OCI-LY7 (cell line): Measurements from ENCODE around the gene TRIP13. TPM values are rescaled to one million over a fixed set of nuclear protein-coding genes. Genes with fewer than 3 reads are reported as not detected.

Experiments used
- BruUV-seq: library from RNA; stranded (reverse); fragments of 400-500 nt; replicated peaks from 2 replicates; lab custom pipeline; 2021; lab: Mats Ljungman, UMichigan
- CTCF ChIA-PET: fragments of 300-600 bp; sonication (Branson Sonifier 250); formaldehyde crosslinking; loops from one replicate; lab custom pipeline; 2022; ENCODE audit warnings: antibody characterized with exemption; ENCODE audit not compliant: unreplicated experiment; lab: Charles Lee
- POLR2A ChIA-PET: fragments of 300-600 bp; sonication (Branson Sonifier 250); formaldehyde crosslinking; loops from one replicate; lab custom pipeline; 2022; ENCODE audit warnings: antibody characterized with exemption; lab: Charles Lee
- DNase-seq: peaks from one replicate; pipeline ENCODE4 v3.0.0-alpha.2; 2015; ENCODE audit warnings: low spot score
- H2AFZ ChIP-seq: fragments of 200-600 bp; sonication (generic), shearing (Covaris generic); 2 replicates; pipeline ENCODE4 v1.6.1; 2014; ENCODE audit warnings: mild to moderate bottlenecking, antibody characterized with exemption, low read length, moderate library complexity
- H3K27ac ChIP-seq: fragments of 200-600 bp; sonication (generic); 2 replicates; pipeline ENCODE4 v1.5.1; 2014; ENCODE audit warnings: mixed run types, low read depth, mild to moderate bottlenecking, moderate library complexity, low read length, inconsistent platforms; ENCODE audit not compliant: poor library complexity, severe bottlenecking
- H3K36me3 ChIP-seq: fragments of 200-600 bp; sonication (generic); 2 replicates; pipeline ENCODE4 v1.6.1; 2014; ENCODE audit warnings: mild to moderate bottlenecking, antibody characterized with exemption, low read length, moderate library complexity, mixed read lengths; ENCODE audit not compliant: insufficient read depth
- H3K4me1 ChIP-seq: fragments of 200-600 bp; sonication (generic); 2 replicates; pipeline ENCODE4 v1.5.1; 2014; ENCODE audit warnings: mild to moderate bottlenecking, low read length; ENCODE audit not compliant: insufficient read depth, poor library complexity, severe bottlenecking
- H3K4me2 ChIP-seq: fragments of 200-600 bp; sonication (generic); 2 replicates; pipeline ENCODE4 v1.6.1; 2014; ENCODE audit warnings: mild to moderate bottlenecking, low read length
- H3K4me3 ChIP-seq: fragments of 200-600 bp; sonication (generic); 2 replicates; pipeline ENCODE4 v1.5.1; 2014; ENCODE audit warnings: mild to moderate bottlenecking, low read depth, low read length; ENCODE audit not compliant: poor library complexity, severe bottlenecking
- H3K79me2 ChIP-seq: fragments of 200-600 bp; sonication (generic); 2 replicates; pipeline ENCODE4 v1.6.1; 2016; ENCODE audit warnings: low read depth, mild to moderate bottlenecking, low read length, moderate library complexity, mixed read lengths; ENCODE audit not compliant: insufficient read depth
- H3K9me2 ChIP-seq: fragments of 200-600 bp; sonication (generic); 2 replicates; pipeline ENCODE4 v1.6.1; 2016; ENCODE audit warnings: mild to moderate bottlenecking, low read length, mixed read lengths; ENCODE audit not compliant: insufficient read depth
- H3K9me3 ChIP-seq: fragments of 200-600 bp; sonication (generic); 2 replicates; pipeline ENCODE4 v1.6.1; 2014; ENCODE audit warnings: mild to moderate bottlenecking, mixed run types, low read length, mixed read lengths
- H4K20me1 ChIP-seq: fragments of 200-600 bp; sonication (generic); 2 replicates; pipeline ENCODE4 v1.6.1; 2014; ENCODE audit warnings: mild to moderate bottlenecking, antibody characterized with exemption, low read length, moderate library complexity, mixed read lengths; ENCODE audit not compliant: insufficient read depth
- EZH2phosphoT487 ChIP-seq: fragments of 200-600 bp; sonication (generic); IDR thresholded peaks from 2 replicates; pipeline ENCODE4 v1.6.1; 2018; ENCODE audit warnings: low read depth, borderline replicate concordance, mild to moderate bottlenecking, mixed run types, antibody characterized with exemption, low read length, moderate library complexity, mixed read lengths
- intact Hi-C: fragments of 100-400 bp; cut with micrococcal nuclease; formaldehyde crosslinking; loops from one replicate; pipeline ENCODE4 v1.10.0; 2022; ENCODE audit not compliant: unreplicated experiment
- total RNA-seq, 2 experiments: library from RNA; depleted of rRNA in 1 of 2; stranded (reverse); fragments of >200 nt in 1 of 2; shearing (Covaris generic) in 1 of 2; gene quantifications; 2 replicates each; pipeline ENCODE4 v1.2.3, GENCODE V29; 2014 to 2022
- TF ChIP-seq, protein P1 (sequence below): fragments of 200-600 bp; sonication (generic); conservative IDR thresholded peaks from 2 replicates; pipeline ENCODE4 v1.5.1; 2014; ENCODE audit warnings: mild to moderate bottlenecking, antibody characterized with exemption, low read length, moderate library complexity, mixed read lengths

TRIP13 gene
- total RNA-seq, 2 experiments from 2014 or later: 46.6 to 59.4 TPM

DNA sequence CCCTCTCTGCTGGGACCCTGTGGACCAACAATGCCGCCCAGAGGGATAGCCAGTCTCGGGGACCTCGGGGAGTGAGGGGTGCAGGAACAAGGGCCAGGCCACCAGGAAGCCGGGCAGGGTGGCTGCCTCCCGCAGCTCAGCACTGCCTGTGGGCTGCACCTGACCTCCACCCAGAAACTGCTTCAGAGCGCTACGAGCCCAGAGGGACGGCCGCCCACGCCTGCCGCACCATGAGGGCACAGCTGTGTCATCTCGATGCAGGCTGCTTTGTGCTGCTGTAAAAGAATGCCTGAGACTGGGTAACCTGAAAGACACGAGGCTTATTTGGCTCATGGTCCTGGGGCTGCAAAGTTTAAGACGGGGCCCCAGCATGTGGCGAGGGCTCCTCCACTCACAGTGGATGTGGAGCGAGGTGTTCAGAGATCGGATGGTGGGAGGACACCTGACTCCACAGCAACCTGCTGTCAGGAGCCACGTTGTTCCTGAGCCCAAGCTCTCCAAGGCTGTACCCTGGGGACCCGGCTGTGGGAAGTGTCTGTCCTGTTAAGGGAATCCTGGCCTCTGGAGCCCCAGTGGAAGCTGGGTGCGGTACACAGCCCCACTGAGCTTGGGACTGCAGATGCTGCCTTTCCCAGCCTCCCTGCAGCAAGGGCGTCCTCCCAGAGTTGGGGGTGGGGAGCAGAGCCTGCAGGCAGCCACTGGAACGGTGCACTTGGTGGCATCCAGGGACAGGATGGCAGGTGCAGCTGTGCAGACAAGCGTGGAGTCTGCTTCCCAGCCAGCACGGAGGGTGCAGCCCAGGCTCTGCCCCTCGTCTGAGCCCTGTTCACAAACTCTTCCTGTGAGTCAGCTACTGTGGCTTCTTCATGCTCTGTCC lies 30.1 kb upstream of the TRIP13 start:
- H2AFZ ChIP-seq: no peak overlapping the region

DNA sequence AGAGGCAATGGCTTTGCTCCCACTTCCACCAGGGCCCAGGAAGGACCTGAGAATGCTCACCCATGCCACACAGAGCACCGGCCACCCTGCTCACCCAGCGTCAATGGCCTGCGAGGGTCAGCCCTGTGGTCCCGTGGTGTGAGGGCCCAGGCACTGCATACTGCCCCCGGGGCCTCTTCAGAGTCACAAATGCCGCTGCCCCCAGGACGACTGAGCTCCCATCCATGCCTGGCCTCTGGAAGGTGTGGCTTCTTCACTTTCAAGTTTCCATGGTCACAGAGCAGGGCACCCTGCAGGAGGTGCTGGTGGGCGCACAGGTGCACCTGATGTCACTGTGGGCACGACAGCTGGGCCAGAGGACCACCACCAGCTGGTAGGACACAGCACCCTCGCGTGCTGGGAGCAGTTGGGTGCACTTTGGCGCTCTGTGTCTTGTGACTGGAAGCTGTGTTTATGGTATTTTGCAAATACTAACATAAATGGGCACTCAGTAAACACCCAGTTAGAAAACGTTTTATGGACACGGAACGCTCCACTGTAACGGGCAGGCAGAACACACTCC lies 29.4 kb upstream of the TRIP13 start:
- Histone ChIP-seq H3K4me1 (no peaks in the 10 kb centered on the region), H3K4me2 (no peak overlapping the region), H3K79me2 (no peaks in the 10 kb centered on the region), H3K36me3 (peaks cover 66% of the 10 kb centered on the region), H3K9me3 (no peaks in the 10 kb centered on the region), H2AFZ (no peak overlapping the region), H3K27ac (no peak overlapping the region), H3K9me2 (no peaks in the 10 kb centered on the region), H4K20me1 (no peaks in the 10 kb centered on the region), H3K4me3 (no peak overlapping the region)
- TF ChIP-seq, protein P1, sequence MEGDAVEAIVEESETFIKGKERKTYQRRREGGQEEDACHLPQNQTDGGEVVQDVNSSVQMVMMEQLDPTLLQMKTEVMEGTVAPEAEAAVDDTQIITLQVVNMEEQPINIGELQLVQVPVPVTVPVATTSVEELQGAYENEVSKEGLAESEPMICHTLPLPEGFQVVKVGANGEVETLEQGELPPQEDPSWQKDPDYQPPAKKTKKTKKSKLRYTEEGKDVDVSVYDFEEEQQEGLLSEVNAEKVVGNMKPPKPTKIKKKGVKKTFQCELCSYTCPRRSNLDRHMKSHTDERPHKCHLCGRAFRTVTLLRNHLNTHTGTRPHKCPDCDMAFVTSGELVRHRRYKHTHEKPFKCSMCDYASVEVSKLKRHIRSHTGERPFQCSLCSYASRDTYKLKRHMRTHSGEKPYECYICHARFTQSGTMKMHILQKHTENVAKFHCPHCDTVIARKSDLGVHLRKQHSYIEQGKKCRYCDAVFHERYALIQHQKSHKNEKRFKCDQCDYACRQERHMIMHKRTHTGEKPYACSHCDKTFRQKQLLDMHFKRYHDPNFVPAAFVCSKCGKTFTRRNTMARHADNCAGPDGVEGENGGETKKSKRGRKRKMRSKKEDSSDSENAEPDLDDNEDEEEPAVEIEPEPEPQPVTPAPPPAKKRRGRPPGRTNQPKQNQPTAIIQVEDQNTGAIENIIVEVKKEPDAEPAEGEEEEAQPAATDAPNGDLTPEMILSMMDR: no peak
- no peak for TF ChIP-seq EZH2phosphoT487
- BruUV-seq: no TSS peak
- ChIA-PET CTCF (no interaction called here), POLR2A (no interaction called here)
- intact Hi-C loops: no loop called here
- DNase-seq: no peak

More for the DNA sequence above, 30.1 kb upstream of the TRIP13 start:
- Histone ChIP-seq H3K4me1 (no peaks in the 10 kb centered on the region), H3K4me2 (no peak overlapping the region), H3K36me3 (peaks cover 59% of the 10 kb centered on the region), H3K4me3 (no peak overlapping the region), H3K9me3 (no peaks in the 10 kb centered on the region), H3K27ac (no peak overlapping the region), H3K9me2 (no peaks in the 10 kb centered on the region), H3K79me2 (no peaks in the 10 kb centered on the region), H4K20me1 (no peaks in the 10 kb centered on the region)
- POLR2A ChIA-PET: no interaction called here
- BruUV-seq: no TSS peak
- CTCF ChIA-PET: no interaction called here
- intact Hi-C loops: no loop called here
- no peak for TF ChIP-seq EZH2phosphoT487
- TF ChIP-seq, protein P1: no peak
- DNase-seq: no peak
